ENCODE data around the gene GPATCH4.
A peak's percentile ranks its signal among the peaks of the same experiment; 100 is the strongest.
"Not testable (repeated sequence)": the region's sequence is repeated elsewhere in the genome, so short reads cannot be mapped to it uniquely, and the experiment has no call there.

GPATCH4 gene

DNA sequence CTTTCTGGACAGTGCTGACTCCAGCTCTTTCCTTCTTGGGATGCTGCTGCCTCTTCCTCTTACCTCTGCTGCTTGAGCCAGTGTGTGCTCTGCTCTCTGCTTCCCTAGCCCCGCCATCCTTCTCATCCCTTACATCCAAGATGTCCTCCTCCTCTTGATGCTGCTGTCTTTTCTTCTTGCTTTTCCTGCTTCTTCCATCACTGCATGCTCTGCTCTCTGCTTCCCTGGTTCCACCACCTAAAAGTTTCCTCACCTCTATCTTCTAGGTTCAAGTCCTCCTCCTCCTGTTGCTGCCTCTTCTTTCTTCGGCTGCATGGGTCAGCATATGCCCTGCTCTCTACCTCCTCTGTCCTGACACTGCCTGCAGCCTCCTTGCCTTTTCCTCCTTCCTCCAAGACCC is 6.3 kb downstream of the GPATCH4 start:
- DNase-seq, result no peak

DNA sequence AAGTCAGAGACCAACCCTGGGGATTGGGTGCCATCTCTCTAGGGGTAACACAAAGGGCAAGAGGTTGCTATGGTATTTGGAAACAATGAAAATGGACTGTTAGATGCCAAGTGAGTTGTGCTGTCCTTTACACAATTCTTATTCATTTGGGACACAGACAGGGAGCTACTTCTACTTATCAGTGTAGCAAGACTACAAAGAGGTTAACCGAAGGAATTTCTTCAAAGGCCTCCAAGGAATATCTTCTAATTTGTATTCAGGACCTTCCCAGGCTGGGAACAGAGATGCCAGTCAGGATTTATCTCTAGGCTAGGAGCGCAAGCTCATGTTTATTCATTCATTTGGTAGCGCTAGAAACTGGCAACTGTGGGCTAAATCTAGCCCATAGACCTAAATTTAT is 7.1 kb downstream of the GPATCH4 start:
- no peak for DNase-seq

DNA sequence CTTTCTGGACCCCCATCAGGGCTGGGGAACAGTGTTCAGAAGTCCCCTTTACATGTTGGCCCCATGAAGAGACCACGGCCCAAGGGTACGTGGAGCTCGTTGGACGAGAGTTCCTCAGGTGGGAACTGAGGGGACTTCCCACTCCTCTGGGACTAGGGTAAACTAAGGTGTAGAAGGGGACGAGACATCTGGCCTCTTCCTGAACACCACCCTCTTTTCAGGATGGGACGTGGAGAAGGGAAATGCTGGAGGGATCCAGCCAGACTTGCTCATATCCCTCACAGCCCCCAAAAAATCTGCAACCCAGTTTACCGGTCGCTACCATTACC is 7.7 kb downstream of the GPATCH4 start:
- DNase-seq, result no peak

DNA sequence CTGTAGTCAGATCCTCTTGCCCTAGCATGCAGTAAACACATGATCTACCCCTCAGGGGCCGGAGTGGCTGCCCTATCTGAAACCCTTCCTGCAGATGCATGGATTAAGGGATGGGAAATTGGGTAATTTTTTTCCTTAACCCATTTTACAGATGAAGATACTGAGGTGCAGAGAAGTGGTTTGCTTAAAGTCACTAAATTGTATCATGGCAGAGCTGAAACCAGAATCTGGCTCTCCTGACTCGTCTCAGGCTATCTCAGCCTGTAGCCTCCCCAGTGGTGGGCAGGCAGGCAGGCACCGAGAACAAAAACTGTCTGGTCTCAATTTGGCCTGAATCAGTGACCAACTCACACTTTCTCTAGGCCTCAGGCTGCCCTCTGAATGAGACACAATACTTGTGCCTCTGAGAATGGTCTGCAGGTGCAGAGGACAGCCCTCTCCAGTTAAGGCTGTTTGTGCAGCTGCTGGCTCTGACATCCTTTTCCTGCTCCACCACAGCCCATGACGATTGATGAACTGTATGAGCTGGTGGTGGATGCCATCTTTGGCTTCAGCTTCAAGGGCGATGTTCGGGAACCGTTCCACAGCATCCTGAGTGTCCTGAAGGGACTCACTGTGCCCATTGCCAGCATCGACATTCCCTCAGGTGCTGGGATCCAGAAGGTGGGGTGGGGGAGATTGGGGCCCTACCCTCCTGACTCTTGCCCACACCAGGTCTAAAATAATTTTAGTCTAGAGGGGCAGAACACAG is 8.2 kb downstream of the GPATCH4 start:
- no peak for DNase-seq

DNA sequence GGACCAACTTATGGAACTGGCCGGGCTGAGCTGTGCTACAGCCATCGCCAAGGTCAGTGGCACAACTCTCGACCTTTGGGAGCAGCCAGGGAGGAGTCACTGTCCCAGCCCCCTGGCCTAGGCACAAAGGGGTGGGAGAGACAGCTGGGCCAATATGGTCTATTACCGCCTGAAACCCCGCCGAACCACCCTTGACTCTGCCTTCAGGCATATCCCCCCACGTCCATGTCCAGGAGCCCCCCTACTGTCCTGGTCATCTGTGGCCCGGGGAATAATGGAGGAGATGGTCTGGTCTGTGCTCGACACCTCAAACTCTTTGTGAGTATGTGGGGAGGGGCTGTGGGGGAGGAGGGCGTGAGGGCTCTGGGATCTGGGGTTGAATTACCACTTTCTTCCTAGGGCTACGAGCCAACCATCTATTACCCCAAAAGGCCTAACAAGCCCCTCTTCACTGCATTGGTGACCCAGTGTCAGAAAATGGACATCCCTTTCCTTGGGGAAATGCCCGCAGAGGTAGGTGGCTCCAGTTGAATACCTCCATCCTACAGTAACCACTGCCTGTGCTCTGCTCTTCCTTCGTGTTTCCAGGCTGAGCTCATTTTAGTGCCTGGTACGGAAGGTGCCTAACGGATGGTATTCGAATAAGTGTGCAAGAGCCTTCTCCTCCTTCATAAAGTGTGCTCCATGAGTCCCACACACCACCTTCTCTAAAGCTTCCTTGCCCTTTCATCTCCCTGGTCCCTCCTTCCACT is 8.9 kb downstream of the GPATCH4 start:
- DNase-seq, result no peak

DNA sequence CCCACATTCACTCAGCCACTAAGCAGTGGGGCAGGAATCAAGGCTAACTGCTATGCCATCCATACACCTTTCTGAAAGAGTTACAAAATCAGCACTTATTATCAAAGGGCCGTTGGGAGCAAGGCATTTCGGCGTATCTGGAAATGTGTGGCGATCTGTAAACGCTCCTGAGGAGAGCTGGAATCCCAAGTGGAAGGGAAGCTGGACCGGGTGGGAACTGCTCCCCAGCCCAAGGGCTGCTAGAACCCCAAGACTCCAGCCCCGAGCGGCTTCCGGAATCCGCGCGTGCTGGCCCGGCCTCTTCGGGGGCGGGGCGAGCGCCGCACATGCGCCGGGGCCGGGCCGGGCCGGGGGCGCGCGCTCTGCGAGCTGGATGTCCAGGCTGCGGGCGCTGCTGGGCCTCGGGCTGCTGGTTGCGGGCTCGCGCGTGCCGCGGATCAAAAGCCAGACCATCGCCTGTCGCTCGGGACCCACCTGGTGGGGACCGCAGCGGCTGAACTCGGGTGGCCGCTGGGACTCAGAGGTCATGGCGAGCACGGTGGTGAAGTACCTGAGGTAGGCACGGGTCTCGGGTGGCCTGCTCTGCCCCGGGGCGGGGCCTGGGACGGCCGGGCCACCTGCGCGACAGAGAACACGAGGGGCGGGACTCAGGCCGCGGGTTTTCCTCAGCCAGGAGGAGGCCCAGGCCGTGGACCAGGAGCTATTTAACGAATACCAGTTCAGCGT is 9.7 kb downstream of the GPATCH4 start, which contains the start of gene NAXE:
Gene NAXE (plus strand): TSS at position 345 of the 726 bp plus-strand sequence. CDS start 29 bp downstream, at position 374.
- peak; percentile 79 for DNase-seq

DNA sequence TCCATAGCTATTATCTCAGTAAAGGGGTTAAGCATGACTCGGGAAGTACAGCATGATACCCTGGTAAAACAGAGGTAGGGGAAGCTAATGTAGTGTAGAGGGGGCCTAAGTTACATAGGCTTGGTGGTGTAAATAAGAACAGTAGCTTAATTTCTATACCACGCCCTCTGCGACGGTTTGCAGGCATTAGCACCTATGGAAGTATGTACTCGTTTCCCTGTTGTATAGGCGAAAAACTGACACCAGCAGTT is 10.2 kb downstream of the GPATCH4 start:
- DNase-seq, result no peak

DNA sequence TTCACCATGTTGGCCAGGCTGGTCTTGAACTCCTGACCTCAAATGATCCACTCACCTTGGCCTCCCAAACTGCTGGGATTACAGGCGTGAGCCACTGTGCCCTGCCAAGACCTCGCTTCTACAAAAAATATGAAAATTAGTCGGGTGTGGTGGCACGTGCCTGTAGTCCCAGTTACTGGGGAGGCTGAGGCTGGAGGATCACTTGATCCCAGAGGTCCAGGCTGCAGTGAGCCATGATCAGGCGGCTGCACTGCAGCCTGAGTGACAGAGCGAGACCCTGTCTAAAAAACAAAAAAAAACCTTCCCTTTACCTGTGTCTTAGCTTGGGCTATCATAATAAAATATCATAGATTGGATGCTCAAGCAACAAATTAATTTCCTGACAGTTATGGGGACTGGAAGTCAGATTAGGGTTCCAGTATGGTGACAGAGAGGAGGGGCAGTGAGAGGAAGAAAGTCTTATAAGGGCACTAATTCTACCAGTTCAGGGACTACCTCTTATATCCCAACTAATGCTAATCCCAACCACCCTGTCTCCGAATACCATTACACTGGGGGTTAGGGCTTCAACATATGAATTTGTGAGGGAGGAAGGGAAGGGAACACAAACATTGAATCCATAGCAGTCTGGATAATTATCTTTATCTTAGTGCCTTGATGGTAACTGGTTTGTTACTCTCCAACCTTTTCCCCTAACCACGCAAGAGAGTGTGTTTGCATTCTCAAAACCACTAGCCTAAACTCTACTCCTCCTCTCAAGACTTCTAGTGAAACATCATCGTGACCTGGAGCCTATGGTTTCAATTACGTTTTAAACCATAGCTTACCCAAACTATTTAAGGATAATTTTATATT is 10.7 kb downstream of the GPATCH4 start:
- DNase-seq, result no peak

DNA sequence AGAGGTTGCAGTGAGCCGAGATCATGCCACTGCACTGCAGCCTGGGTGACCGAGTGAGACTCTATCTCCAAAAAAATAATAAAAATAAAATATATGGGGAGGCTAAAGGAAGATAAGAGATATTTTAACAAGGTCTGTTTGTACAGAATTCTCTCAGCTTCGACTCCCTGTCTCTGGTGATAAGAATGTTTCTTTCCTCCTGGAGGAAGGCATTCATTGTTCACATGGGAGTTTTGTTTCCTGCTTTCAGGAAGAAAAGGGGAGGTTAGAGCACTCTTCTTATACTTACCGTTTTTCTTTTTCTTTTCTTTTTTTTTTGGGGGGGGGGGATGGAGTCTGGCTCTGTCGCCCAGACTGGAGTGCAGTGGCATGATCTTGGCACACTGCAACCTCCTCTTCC is 11.7 kb downstream of the GPATCH4 start:
- DNase-seq, result no peak

DNA sequence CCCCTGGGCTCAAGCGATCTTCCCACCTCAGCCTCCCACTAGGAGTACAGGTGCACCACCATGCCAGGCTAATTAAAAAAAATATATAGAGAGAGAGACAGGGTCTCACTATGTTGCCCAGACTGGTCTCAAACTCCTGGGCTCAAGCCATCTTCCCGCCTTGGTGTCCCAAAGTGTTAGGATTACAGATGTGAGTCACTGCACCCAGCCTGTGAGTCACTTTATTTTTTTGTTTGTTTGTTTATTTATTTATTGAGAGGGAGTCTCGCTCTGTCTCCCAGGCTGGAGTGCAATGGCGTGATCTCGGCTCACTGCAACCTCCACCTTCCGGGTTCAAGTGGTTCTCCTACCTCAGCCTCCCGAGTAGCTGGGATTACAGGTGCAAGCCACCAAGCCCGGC is 13.4 kb downstream of the GPATCH4 start:
- not testable (repeated sequence) for DNase-seq

DNA sequence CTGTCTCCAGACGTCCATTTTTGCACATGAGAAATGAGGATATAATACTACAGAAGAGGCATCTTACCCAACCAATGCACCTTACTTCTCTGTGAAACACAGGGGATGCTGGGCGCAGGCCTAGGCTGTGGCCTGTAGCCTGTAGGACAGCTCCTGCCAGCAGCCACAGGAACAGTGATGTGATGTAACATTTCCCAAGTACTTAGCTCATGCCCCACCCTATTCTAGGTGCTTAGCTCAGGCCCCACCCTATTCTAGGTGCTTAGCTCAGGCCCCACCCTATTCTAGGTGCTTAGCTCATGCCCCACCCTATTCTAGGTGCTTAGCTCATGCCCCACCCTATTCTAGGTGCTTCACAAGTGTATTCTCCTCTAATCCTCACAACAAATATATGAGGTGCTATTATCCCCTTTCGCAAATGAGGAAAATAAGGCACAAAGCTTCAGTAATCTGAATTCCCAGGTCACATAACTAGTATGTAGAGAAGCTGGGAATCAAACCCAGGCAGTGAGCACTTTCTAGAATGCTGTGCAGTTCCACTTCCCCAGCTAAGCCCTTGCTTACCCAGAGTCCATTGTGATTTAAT is 14.3 kb downstream of the GPATCH4 start:
- no peak for DNase-seq

DNA sequence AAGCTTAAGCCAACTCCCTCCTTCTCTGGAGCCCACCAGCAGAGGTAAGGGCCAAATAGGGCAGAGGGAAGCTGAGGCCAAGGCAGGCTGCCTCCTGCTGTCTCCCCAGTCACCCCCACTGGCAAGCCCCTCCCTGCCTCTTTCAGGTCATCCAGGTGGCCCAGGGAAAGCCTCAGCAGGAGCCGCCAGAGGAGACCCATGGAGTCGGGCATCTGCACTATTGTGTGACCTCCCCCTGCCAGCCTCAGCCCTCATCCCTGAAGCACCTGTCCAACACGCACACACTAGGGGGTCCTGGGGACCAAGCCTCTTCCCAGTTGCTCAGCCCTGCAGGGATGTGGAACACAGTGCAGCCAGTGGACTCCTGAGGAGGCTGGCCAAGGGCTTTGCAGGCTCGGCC is 15.0 kb downstream of the GPATCH4 start:
- no peak for DNase-seq

DNA sequence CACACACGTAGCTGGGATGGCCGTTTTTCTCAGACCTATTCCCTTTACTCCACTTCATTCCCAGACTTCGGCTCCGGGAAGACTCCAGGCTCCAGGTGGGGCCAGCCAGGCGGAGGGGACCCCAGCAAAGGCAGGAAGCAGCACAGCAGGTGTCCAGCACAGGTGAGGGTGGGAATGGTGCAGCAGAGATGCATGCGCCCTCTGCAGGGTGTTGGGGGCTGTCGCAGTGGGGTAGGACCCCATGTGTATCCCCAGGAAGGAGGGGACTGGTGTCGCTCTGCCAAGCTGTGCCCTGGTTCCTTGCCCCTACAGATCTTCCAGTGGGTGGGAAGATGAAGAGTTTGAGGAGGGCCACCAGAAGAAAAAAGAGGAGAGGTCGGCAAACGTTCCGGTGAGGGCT is 16.5 kb downstream of the GPATCH4 start:
- DNase-seq, result no peak

DNA sequence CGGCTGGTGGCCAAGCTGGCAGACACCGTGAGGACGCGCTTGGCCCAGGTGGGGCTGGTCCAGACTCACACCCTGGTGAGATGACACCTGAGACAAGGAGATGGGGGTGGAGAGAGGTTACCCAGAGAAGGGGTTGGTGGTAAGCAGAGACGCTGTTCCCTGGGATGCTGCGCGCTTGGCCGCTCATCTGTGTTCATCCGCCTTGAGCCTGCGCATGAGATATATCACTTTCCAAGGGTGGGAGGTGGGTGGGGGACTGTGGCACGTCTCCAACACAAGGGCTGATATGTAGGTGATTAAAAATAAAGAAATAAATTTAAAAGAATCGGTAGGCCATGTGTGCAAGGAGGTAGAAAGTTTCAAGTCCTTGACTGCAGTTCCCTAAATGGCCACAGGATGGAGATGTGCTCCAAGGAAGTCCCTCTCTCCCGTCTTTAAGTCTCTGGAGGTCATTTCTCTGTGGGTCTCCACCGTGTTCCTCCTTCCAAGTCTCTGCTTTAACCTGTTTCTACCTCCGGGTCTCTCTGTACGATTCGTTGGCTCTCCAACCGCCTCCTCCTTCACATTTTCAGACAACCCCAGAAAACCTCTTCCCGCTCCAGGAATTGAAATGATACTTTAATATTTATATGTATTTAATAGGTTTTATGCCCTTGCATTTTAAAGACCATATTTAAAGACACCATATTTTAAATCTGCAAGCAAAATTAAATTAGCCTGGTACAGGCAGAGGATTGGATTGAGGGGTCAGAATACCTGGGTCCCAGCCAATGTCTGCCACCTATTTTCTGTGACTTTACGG is 17.3 kb downstream of the GPATCH4 start:
- DNase-seq, result peak; percentile 90

DNA sequence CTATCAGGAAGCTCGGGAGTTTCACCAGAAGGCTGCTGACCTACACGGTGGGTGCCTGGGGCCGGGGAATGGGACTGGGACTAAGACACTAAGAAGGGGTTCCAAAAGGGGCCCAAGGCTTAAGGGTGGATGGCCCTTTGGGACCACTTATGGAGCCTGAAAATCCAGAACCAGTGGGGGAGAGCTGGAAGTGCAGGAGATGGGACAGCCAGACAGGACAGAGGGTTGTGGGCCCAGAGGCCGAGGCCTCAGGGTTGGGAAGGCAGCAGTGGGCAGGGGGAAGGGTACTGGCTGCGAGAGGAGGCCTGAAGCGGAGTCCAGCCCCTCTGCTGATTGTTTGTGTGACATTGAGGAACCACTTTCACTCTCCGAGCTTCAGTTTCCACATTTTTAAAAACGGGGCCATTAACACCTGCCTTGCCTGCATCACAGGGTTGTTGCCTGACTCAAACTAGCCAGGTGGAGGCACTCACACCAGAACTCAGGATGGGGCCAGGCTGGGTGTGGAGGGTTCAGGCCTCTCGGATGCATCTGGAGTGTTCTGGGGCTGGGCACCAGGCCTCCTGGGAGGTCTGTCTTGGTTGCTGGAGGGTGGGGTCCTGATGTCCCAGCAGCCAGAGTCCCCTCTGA is 18.8 kb downstream of the GPATCH4 start:
- no peak for DNase-seq

DNA sequence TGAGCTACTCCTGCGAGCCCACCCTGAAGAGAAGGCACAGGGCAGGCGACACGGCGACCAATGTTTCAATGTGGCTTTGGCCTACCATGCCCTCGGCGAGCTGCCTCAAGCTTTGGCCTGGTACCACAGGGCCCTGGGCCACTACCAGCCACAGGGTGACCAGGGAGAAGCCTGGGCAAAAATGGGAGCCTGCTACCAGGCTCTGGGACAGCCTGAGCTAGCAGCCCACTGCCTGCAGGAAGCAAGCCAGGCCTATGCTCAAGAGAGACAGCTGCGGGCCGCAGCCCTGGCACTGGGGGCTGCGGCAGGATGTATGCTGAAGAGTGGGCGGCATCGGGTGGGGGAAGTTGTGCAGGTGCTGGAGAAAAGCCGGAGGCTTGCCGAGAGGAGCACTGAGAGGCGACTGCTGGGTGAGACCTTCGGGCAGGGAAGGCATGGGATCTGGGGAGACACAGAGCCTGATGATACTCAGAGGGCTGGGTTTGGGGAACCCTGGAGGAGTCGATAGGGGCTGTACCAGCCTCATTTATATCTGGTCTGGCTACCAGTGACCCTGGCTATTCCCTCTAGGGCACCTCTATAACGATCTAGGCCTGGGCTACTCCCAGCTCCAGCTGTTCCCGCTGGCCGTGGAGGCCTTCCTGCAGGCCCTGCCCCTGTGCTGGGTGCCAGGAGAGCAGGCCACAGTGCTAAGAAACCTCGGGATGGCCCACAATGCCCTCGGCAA is 19.5 kb downstream of the GPATCH4 start:
- no peak for DNase-seq

DNA sequence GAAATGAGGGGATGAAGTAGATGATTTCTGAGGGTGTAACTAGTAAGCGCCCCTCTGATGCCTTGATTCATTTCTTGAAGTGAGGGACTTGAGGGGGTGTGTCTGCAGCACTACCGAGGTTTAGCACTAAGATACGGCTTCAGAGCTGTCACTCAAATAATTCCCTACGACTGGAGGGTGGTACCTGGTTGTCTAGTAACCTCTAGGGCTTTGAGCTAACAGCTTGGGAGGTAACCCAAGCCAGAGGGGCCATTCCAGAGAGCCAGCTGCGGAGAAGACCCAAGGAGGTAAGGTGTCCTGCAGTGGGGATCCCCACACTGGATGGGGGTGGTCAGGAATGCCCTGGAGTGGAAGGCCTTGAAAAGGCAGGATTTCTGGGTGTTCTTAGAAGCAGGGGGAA is 21.8 kb downstream of the GPATCH4 start, which contains the start of gene TTC24:
Gene TTC24 (plus strand): TSS at position 252 of the 400 bp plus-strand sequence. CDS start 1,642 bp downstream, outside the sequence.
- no peak for DNase-seq

DNA sequence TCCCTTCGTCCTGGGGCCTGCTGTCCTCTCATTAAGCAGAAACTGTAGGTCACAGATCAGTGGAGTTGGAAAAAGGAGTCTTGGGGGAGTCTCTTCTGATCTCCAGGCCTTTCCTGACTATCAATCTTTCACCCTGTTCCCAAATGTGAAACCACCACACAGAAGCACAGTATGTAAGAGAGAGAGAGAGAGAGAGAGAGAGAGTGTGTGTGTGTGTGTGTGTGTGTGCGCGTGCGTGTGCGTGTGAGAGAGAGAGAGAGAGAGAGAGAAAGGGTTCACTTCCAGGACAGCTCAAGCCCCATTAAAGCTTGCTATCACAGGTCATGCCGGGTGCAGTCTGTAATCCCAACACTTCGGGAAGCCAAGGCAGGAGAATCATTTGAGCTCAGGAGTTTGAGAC is 23.2 kb downstream of the GPATCH4 start:
- no peak for DNase-seq

DNA sequence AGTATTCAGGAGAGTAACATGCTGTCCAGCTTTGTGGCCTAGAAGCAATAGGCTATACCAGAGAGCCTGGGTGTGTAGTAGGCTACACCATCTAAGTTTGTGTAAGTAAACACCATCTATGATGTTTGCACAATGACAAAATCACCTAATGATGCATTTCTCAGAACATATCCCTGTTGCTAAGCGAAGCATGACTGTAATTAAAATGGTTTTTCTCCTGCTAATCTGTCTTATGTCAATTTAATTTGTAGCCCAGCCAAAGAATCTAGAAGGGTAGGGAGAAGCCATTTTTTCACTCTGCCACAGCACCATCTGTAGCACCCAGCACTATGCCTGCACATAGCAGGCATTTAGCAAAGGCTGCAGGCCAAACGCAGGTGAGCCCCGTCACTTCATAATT is 23.7 kb downstream of the GPATCH4 start:
- no peak for DNase-seq

DNA sequence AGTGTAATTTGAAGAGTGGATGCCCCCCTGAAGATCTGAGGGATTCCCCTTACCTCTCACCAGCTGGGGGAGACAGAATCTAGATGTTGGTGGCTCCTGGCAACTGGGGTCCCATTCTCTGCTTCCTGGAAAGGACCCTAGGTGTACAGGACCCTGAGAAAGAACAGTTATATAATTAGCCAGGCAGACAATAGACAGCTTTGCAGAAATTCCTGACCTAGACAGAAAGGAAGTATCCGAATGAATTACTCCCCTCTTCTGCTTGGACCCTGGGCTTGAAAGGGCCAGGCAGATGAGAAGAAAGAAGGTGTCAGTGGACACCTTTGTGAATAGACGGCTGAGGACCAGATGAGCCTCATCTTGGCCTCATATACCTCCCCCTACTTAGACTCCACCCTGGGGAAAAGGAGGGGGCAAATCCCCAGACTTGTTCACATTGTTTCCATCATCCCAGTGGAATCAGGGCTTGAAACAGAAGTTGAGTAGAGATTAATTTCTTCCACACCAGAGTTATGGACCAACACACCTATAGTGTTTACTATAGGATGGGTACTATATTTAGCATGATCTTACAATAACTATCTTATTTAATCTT is 27.1 kb downstream of the GPATCH4 start:
- DNase-seq, result no peak

Measured in suppressor macrophage treated with lipopolysaccharide for 4 hours (primary cell).